Measurements from ENCODE around the gene TNFRSF12A. TPM values are rescaled to one million over a fixed set of nuclear protein-coding genes. Genes with fewer than 3 reads are reported as not detected.

Gene TNFRSF12A
- total RNA-seq, 1 experiment from 2014 or later, result 78.9 TPM

DNA sequence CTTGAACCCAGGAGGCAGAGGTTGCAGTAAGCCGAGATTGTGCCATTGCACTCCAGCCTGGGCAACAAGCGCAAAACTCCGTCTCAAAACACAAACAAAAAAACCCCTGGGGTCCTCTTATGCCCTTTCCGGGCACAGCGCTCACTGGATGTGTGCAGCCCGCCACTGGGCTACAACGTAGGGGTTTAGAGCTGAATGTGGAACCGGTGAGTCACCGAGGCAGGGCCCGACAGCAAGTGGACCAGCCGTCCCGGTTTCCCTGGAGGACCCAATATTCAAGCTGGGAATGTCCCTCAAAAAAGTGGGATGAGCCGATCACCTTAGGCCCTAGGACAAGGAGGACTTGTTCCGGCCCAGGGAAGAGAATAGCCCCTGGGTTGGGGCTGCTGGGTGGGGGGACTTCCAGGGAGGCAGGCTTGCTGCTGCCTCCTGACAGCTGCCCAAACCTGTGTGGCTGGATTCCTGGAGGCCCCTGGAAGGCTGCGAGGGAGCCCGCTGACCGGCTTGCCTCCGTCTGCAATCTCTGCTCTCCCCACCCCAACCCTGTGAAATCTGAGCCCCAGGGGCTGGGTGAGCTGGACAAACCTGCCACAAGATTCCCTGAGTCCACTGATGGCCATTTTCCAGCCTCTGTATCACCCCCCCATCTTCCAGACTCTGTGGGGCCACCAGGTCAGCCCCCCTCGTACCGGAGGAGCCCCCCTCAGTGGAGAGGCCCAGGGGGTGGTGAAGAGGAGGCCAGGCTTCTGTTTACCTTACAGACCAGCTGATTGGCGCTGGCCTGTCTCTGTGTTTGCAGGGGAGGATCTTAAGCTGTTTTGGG lies 10.4 kb upstream of the TNFRSF12A start (continued):
- no peak for TF ChIP-seq RORB (CRISPR knock-in tag; IDR thresholded peaks at IDR 0.05)
- TF ChIP-seq TEAD1 (CRISPR knock-in tag; IDR thresholded peaks at IDR 0.05), result peak; percentile 83; the same call in 1 of the 2 replicates
- no peak for TF ChIP-seq GRHL2 (CRISPR knock-in tag; IDR thresholded peaks at IDR 0.05; ENCODE audit: insufficient replicate concordance, severe bottlenecking)
- TF ChIP-seq FOXK1 (CRISPR knock-in tag; IDR thresholded peaks at IDR 0.05), result peak; percentile 41; the same call in 1 of the 2 replicates
- TF ChIP-seq SP1 (CRISPR knock-in tag; conservative IDR thresholded peaks at IDR 0.05), result peak; percentile 73
- TF ChIP-seq, protein P1, sequence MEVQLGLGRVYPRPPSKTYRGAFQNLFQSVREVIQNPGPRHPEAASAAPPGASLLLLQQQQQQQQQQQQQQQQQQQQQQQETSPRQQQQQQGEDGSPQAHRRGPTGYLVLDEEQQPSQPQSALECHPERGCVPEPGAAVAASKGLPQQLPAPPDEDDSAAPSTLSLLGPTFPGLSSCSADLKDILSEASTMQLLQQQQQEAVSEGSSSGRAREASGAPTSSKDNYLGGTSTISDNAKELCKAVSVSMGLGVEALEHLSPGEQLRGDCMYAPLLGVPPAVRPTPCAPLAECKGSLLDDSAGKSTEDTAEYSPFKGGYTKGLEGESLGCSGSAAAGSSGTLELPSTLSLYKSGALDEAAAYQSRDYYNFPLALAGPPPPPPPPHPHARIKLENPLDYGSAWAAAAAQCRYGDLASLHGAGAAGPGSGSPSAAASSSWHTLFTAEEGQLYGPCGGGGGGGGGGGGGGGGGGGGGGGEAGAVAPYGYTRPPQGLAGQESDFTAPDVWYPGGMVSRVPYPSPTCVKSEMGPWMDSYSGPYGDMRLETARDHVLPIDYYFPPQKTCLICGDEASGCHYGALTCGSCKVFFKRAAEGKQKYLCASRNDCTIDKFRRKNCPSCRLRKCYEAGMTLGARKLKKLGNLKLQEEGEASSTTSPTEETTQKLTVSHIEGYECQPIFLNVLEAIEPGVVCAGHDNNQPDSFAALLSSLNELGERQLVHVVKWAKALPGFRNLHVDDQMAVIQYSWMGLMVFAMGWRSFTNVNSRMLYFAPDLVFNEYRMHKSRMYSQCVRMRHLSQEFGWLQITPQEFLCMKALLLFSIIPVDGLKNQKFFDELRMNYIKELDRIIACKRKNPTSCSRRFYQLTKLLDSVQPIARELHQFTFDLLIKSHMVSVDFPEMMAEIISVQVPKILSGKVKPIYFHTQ (CRISPR knock-in tag; IDR thresholded peaks at IDR 0.05), result no peak
- no peak for TF ChIP-seq NFE2L1 (CRISPR knock-in tag; IDR thresholded peaks at IDR 0.05)
- TF ChIP-seq ETV6 (CRISPR knock-in tag; IDR thresholded peaks at IDR 0.05), result peak; percentile 53; the same call in 1 of the 2 replicates
- TF ChIP-seq AFF4 (CRISPR knock-in tag; IDR thresholded peaks at IDR 0.05; ENCODE audit: borderline replicate concordance), result 0 out of 2 replicates have a peak, but pooled peaks have one; percentile 33
- TF ChIP-seq FOXJ3 (CRISPR knock-in tag; IDR thresholded peaks at IDR 0.05; ENCODE audit: borderline replicate concordance), result 0 out of 2 replicates have a peak, but pooled peaks have one; percentile 26
- TF ChIP-seq E2F1 (CRISPR knock-in tag; IDR thresholded peaks at IDR 0.05), result no peak
- 0 out of 2 replicates have a peak, but pooled peaks have one; percentile 53 for TF ChIP-seq E2F5 (CRISPR knock-in tag; IDR thresholded peaks at IDR 0.05)
- peak; percentile 59; the same call in 1 of the 2 replicates for TF ChIP-seq TP53 (CRISPR knock-in tag; IDR thresholded peaks at IDR 0.05)
- TF ChIP-seq OVOL2 (CRISPR knock-in tag; IDR thresholded peaks at IDR 0.05; ENCODE audit: borderline replicate concordance), result no peak
- TF ChIP-seq, protein P2, sequence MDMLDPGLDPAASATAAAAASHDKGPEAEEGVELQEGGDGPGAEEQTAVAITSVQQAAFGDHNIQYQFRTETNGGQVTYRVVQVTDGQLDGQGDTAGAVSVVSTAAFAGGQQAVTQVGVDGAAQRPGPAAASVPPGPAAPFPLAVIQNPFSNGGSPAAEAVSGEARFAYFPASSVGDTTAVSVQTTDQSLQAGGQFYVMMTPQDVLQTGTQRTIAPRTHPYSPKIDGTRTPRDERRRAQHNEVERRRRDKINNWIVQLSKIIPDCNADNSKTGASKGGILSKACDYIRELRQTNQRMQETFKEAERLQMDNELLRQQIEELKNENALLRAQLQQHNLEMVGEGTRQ (CRISPR knock-in tag; IDR thresholded peaks at IDR 0.05), result no peak

- CTCF ChIA-PET, result interaction anchor here (1.2 to 13.4 kb wide), 6 partner anchors 9 to 98 kb away, joined by 4 to 360 read pairs (median 6); partner anchors contain the start of genes CLDN6, HCFC1R1, PAQR4 and THOC6
- H3K27me3 Mint-ChIP-seq (ENCODE audit: low read depth), result peaks cover 3% of the 10 kb centered on the region; the same call in 1 of the 2 replicates
- POLR2A ChIA-PET, result interaction anchor here (0.6 to 13.9 kb wide), 10 partner anchors 11 to 860 kb away, joined by 3 to 502 read pairs (median 4); partner anchors contain the start of genes CLDN6, HCFC1R1, THOC6 and TNFRSF12A
- no peak for DNase-seq (ENCODE audit: low spot score)
- H3K27ac Mint-ChIP-seq, result peak overlapping the region; percentile 100
- peaks cover 7% of the 10 kb centered on the region for H3K36me3 Mint-ChIP-seq
- no peaks in the 10 kb centered on the region for H3K9me3 Mint-ChIP-seq
- peak overlapping the region; percentile 74 for H3K4me3 Mint-ChIP-seq
- peaks cover 80% of the 10 kb centered on the region for H3K4me1 Mint-ChIP-seq
- no peak for TF ChIP-seq FOXJ3 (CRISPR knock-in tag; IDR thresholded peaks at IDR 0.05; ENCODE audit: borderline replicate concordance)
- TF ChIP-seq ZNF121 (CRISPR knock-in tag; IDR thresholded peaks at IDR 0.05), result peak; percentile 70
- TF ChIP-seq MYBL2 (CRISPR knock-in tag; IDR thresholded peaks at IDR 0.05), result no peak
- no peak for ATAC-seq
Observed at GRCh38 chr16:3010510-3010909, 9.7 kb upstream of the TNFRSF12A start.
